PC-9 (cell line): ENCODE data around the gene MYCN. TPM values are rescaled to one million over a fixed set of nuclear protein-coding genes. Genes with fewer than 3 reads are reported as not detected.

Experiments
- BruUV-seq: library from RNA; stranded (reverse); fragments of 400-500 nt; replicated peaks from 2 replicates; lab custom pipeline; 2021; lab: Mats Ljungman, UMichigan
- CTCF ChIA-PET: fragments of 300-600 bp; sonication (Branson Sonifier 250); formaldehyde crosslinking; loops from one replicate; lab custom pipeline; 2022; ENCODE audit warnings: antibody characterized with exemption; lab: Charles Lee
- POLR2A ChIA-PET: fragments of 300-600 bp; sonication (Branson Sonifier 250); formaldehyde crosslinking; loops from one replicate; lab custom pipeline; 2022; ENCODE audit warnings: antibody characterized with exemption; ENCODE audit not compliant: unreplicated experiment; lab: Charles Lee
- DNase-seq, 2 experiments: peaks; one replicate each; pipeline versions ENCODE4 v3.0.0 to v3.0.0-alpha.2; 2015 to 2022; ENCODE audit warnings: mixed read lengths in 1 of 2
- H2AFZ ChIP-seq: fragments of 200-600 bp; sonication (generic); 2 replicates; pipeline ENCODE4 v1.8.1; 2017; ENCODE audit warnings: antibody characterized with exemption
- H3F3A ChIP-seq: fragments of 200-600 bp; sonication (generic); 2 replicates; pipeline ENCODE4 v1.8.1; 2017; ENCODE audit warnings: antibody characterized with exemption, mild to moderate bottlenecking, low read depth; ENCODE audit not compliant: insufficient read depth
- H3K27ac ChIP-seq: fragments of 200-600 bp; sonication (generic); 2 replicates; pipeline ENCODE4 v1.6.1; 2016; ENCODE audit warnings: mixed run types
- H3K27me3 ChIP-seq: fragments of 200-600 bp; sonication (generic); 2 replicates; pipeline ENCODE4 v1.6.1; 2016; ENCODE audit warnings: low read depth, mixed run types; ENCODE audit not compliant: insufficient read depth
- H3K36me3 ChIP-seq: fragments of 200-600 bp; sonication (generic); 2 replicates; pipeline ENCODE4 v1.6.1; 2016; ENCODE audit warnings: low read depth, mixed run types
- H3K4me1 ChIP-seq: fragments of 200-600 bp; sonication (generic); replicated peaks from 2 replicates; pipeline ENCODE4 v1.6.1; 2016; ENCODE audit warnings: mixed run types; ENCODE audit not compliant: insufficient read depth
- H3K4me2 ChIP-seq: fragments of 200-600 bp; sonication (generic); 2 replicates; pipeline ENCODE4 v1.6.1; 2017; ENCODE audit warnings: mixed run types
- H3K4me3 ChIP-seq: fragments of 200-600 bp; sonication (generic); 2 replicates; pipeline ENCODE4 v1.6.1; 2016; ENCODE audit warnings: mixed run types
- H3K79me2 ChIP-seq: fragments of 200-600 bp; sonication (generic); 2 replicates; pipeline ENCODE4 v1.6.1; 2017; ENCODE audit warnings: low read depth, mixed run types
- H3K9me2 ChIP-seq: fragments of 200-600 bp; sonication (generic); 2 replicates; pipeline ENCODE4 v1.8.1; 2017; ENCODE audit warnings: mild to moderate bottlenecking; ENCODE audit not compliant: insufficient read depth
- H3K9me3 ChIP-seq: fragments of 200-600 bp; sonication (generic); 2 replicates; pipeline ENCODE4 v1.8.1; 2016; ENCODE audit warnings: low read depth; ENCODE audit not compliant: insufficient read depth
- H4K20me1 ChIP-seq: fragments of 200-600 bp; sonication (generic); 2 replicates; pipeline ENCODE4 v1.8.1; 2017; ENCODE audit not compliant: insufficient read depth
- CTCF ChIP-seq: fragments of 200-600 bp; sonication (generic); conservative IDR thresholded peaks from 2 replicates; pipeline ENCODE4 v1.6.1; 2017; ENCODE audit warnings: mixed run types, antibody characterized with exemption, mild to moderate bottlenecking, moderate library complexity
- EZH2 ChIP-seq: fragments of 200-600 bp; sonication (generic); IDR thresholded peaks from 2 replicates; pipeline ENCODE4 v1.8.0; 2017; ENCODE audit warnings: antibody characterized with exemption, low read depth
- intact Hi-C: fragments of 100-400 bp; cut with micrococcal nuclease; formaldehyde crosslinking; loops from one replicate; pipeline ENCODE4 v1.10.0; 2022; ENCODE audit not compliant: unreplicated experiment
- total RNA-seq: library from RNA; stranded (reverse); gene quantifications from 2 replicates; pipeline ENCODE4 v1.2.3, GENCODE V29; 2021

MYCN gene
- total RNA-seq, 1 experiment from 2014 or later, result not detected

GRCh38 chr2:15986068-15986560 is 45.8 kb downstream of the MYCN start:
- H3K36me3 ChIP-seq, result no peaks in the 10 kb centered on the region
- no peaks in the 10 kb centered on the region for H3K79me2 ChIP-seq
- H3K4me3 ChIP-seq, result no peak overlapping the region
- H3K27ac ChIP-seq, result no peak overlapping the region
- BruUV-seq, result no TSS peak
- H3K4me2 ChIP-seq, result no peak overlapping the region
- no peaks in the 10 kb centered on the region for H3F3A ChIP-seq
- peaks cover 95% of the 10 kb centered on the region for H3K27me3 ChIP-seq
- ChIA-PET POLR2A (no interaction called here), CTCF (no interaction called here)
- H3K4me1 ChIP-seq, result no peaks in the 10 kb centered on the region
- no peaks in the 10 kb centered on the region for H3K9me3 ChIP-seq
- H3K9me2 ChIP-seq, result no peaks in the 10 kb centered on the region
- no peak overlapping the region for H2AFZ ChIP-seq
- TF ChIP-seq CTCF (no peak), EZH2 (no peak)
- DNase-seq, result no peak
- intact Hi-C loops, result no loop called here
- H4K20me1 ChIP-seq, result no peaks in the 10 kb centered on the region

- no peaks in the 10 kb centered on the region for H3K79me2 ChIP-seq
- no peak overlapping the region for H3K4me3 ChIP-seq
- peaks cover 95% of the 10 kb centered on the region for H3K27me3 ChIP-seq
- no peak overlapping the region for H3K4me2 ChIP-seq
- CTCF ChIA-PET, result no interaction called here
- no peaks in the 10 kb centered on the region for H4K20me1 ChIP-seq
- H3K27ac ChIP-seq, result no peak overlapping the region
- no peaks in the 10 kb centered on the region for H3K9me2 ChIP-seq
- BruUV-seq, result no TSS peak
- no peaks in the 10 kb centered on the region for H3K36me3 ChIP-seq
- POLR2A ChIA-PET, result no interaction called here
- intact Hi-C loops, result no loop called here
- H3K9me3 ChIP-seq, result no peaks in the 10 kb centered on the region
- H2AFZ ChIP-seq, result no peak overlapping the region
- no peaks in the 10 kb centered on the region for H3K4me1 ChIP-seq
- DNase-seq, result no peak
- H3F3A ChIP-seq, result no peaks in the 10 kb centered on the region
- TF ChIP-seq CTCF, result no peak
- no peak for TF ChIP-seq EZH2
Measured at GRCh38 chr2:15986644-15987043, 46.3 kb downstream of the MYCN start.

GRCh38 chr2:15988733-15989132 is 48.4 kb downstream of the MYCN start:
- H3F3A ChIP-seq, result no peaks in the 10 kb centered on the region
- DNase-seq, result no peak
- intact Hi-C loops, result no loop called here
- no TSS peak for BruUV-seq
- no peaks in the 10 kb centered on the region for H3K9me3 ChIP-seq
- no peak overlapping the region for H3K27ac ChIP-seq
- ChIA-PET POLR2A (no interaction called here), CTCF (no interaction called here)
- H3K79me2 ChIP-seq, result no peaks in the 10 kb centered on the region
- no peaks in the 10 kb centered on the region for H3K36me3 ChIP-seq
- no peak overlapping the region for H2AFZ ChIP-seq
- TF ChIP-seq EZH2, result no peak
- no peak for TF ChIP-seq CTCF
- H3K9me2 ChIP-seq, result no peaks in the 10 kb centered on the region
- H3K27me3 ChIP-seq, result peaks cover 93% of the 10 kb centered on the region
- no peak overlapping the region for H3K4me3 ChIP-seq
- no peaks in the 10 kb centered on the region for H3K4me1 ChIP-seq
- H3K4me2 ChIP-seq, result no peak overlapping the region
- no peaks in the 10 kb centered on the region for H4K20me1 ChIP-seq
